WTC11 (cell line): ENCODE results near the gene GHR. TPM values are rescaled to one million over a fixed set of nuclear protein-coding genes. Genes with fewer than 3 reads are reported as not detected.

ENCODE experiments used
- ATAC-seq: fragments of 200-7000 bp; cut with Tn5 transposase; 2 replicates; pipeline ENCODE4 v1.10.0; 2021; ENCODE audit warnings: mild to moderate bottlenecking, moderate library complexity
- CTCF ChIA-PET: fragments of 300-600 bp; sonication (Branson Sonifier 250); formaldehyde crosslinking; loops from one replicate; lab custom pipeline; 2021; ENCODE audit warnings: antibody characterized with exemption; lab: Charles Lee
- POLR2A ChIA-PET: fragments of 350-600 bp; sonication (Branson Sonifier 250); formaldehyde crosslinking; loops from one replicate; lab custom pipeline; 2021; ENCODE audit warnings: antibody characterized with exemption; lab: Charles Lee
- DNase-seq: peaks from one replicate; pipeline ENCODE4 v3.0.0; 2021; ENCODE audit warnings: low spot score
- H3K27ac Mint-ChIP-seq: 2 replicates; pipeline ENCODE4 v1.8.0; 2021; ENCODE audit warnings: mixed read lengths
- H3K27me3 Mint-ChIP-seq: 2 replicates; pipeline ENCODE4 v1.8.0; 2021; ENCODE audit warnings: low read depth, mild to moderate bottlenecking, moderate library complexity, mixed read lengths
- H3K36me3 Mint-ChIP-seq: 2 replicates; pipeline ENCODE4 v1.8.0; 2021; ENCODE audit warnings: mixed read lengths
- H3K4me1 Mint-ChIP-seq: 2 replicates; pipeline ENCODE4 v1.8.0; 2022; ENCODE audit warnings: mixed read lengths
- H3K4me3 Mint-ChIP-seq: 2 replicates; pipeline ENCODE4 v1.8.0; 2021; ENCODE audit warnings: mild to moderate bottlenecking, moderate library complexity, mixed read lengths
- H3K9me3 Mint-ChIP-seq: 2 replicates; pipeline ENCODE4 v1.8.0; 2021; ENCODE audit warnings: mixed read lengths
- CREB1 ChIP-seq: sonication (generic); formaldehyde crosslinking; IDR thresholded peaks from 2 replicates; pipeline ENCODE4 v1.8.0; 2023; ENCODE audit warnings: mild to moderate bottlenecking, missing genetic modification reagents
- CREM ChIP-seq: sonication (generic); formaldehyde crosslinking; IDR thresholded peaks from 2 replicates; pipeline ENCODE4 v1.8.1; 2022; ENCODE audit warnings: mild to moderate bottlenecking, missing genetic modification reagents, moderate library complexity
- EMX1 ChIP-seq: fragments of 250-450 bp; sonication (Bioruptor Pico); IDR thresholded peaks from 2 replicates; pipeline ENCODE4 v1.8.0; 2021; ENCODE audit warnings: mild to moderate bottlenecking
- ESRRA ChIP-seq: sonication (generic); formaldehyde crosslinking; IDR thresholded peaks from 2 replicates; pipeline ENCODE4 v1.8.1; 2022; ENCODE audit warnings: mild to moderate bottlenecking, missing genetic modification reagents, borderline replicate concordance
- FOXK1 ChIP-seq: sonication (generic); formaldehyde crosslinking; IDR thresholded peaks from 2 replicates; pipeline ENCODE4 v1.8.0; 2022; ENCODE audit warnings: mild to moderate bottlenecking, moderate library complexity, missing genetic modification reagents
- FOXP1 ChIP-seq: sonication (generic); formaldehyde crosslinking; IDR thresholded peaks from 2 replicates; pipeline ENCODE4 v1.8.0; 2022; ENCODE audit warnings: missing genetic modification reagents, mild to moderate bottlenecking, moderate library complexity, borderline replicate concordance
- IRF1 ChIP-seq: sonication (generic); formaldehyde crosslinking; IDR thresholded peaks from 2 replicates; pipeline ENCODE4 v1.8.0; 2023; ENCODE audit warnings: missing genetic modification reagents
- MAX ChIP-seq: sonication (generic); formaldehyde crosslinking; IDR thresholded peaks from 2 replicates; pipeline ENCODE4 v1.8.0; 2022; ENCODE audit warnings: mild to moderate bottlenecking, missing genetic modification reagents
- RELA ChIP-seq: sonication (generic); formaldehyde crosslinking; IDR thresholded peaks from 2 replicates; pipeline ENCODE4 v1.8.1; 2022; ENCODE audit warnings: missing genetic modification reagents, mild to moderate bottlenecking, borderline replicate concordance
- RORB ChIP-seq: fragments of 250-450 bp; sonication (Bioruptor Pico); IDR thresholded peaks from 2 replicates; pipeline ENCODE4 v1.9.0; 2021; ENCODE audit warnings: mild to moderate bottlenecking
- TCF7 ChIP-seq: sonication (generic); formaldehyde crosslinking; IDR thresholded peaks from 2 replicates; pipeline ENCODE4 v1.8.0; 2022; ENCODE audit warnings: mild to moderate bottlenecking, low read depth, missing genetic modification reagents, moderate library complexity
- TEAD1 ChIP-seq: sonication (generic); formaldehyde crosslinking; IDR thresholded peaks from 2 replicates; pipeline ENCODE4 v1.8.0; 2022; ENCODE audit warnings: mild to moderate bottlenecking, missing genetic modification reagents
- TEAD4 ChIP-seq: sonication (generic); formaldehyde crosslinking; IDR thresholded peaks from 2 replicates; pipeline ENCODE4 v1.8.0; 2022; ENCODE audit warnings: mild to moderate bottlenecking, missing genetic modification reagents
- ZNF121 ChIP-seq: sonication (generic); formaldehyde crosslinking; IDR thresholded peaks from 2 replicates; pipeline ENCODE4 v1.8.0; 2023; ENCODE audit warnings: missing genetic modification reagents
- ZNF263 ChIP-seq: sonication (generic); formaldehyde crosslinking; IDR thresholded peaks from 2 replicates; pipeline ENCODE4 v1.8.1; 2022; ENCODE audit warnings: low read depth, mild to moderate bottlenecking, moderate library complexity, missing genetic modification reagents
- ZNF317 ChIP-seq: sonication (generic); formaldehyde crosslinking; IDR thresholded peaks from 2 replicates; pipeline ENCODE4 v1.8.1; 2023; ENCODE audit warnings: low read depth, mild to moderate bottlenecking, moderate library complexity, missing genetic modification reagents, borderline replicate concordance
- ZNF396 ChIP-seq: fragments of 250-450 bp; sonication (Bioruptor Pico); IDR thresholded peaks from 2 replicates; pipeline ENCODE4 v1.8.0; 2021; ENCODE audit warnings: mild to moderate bottlenecking, moderate library complexity, borderline replicate concordance
- ZNF671 ChIP-seq: fragments of 250-450 bp; sonication (Bioruptor Pico); IDR thresholded peaks from 2 replicates; pipeline ENCODE4 v1.8.0; 2021; ENCODE audit warnings: mild to moderate bottlenecking
- total RNA-seq: library from RNA; stranded (reverse); gene quantifications from 3 replicates; pipeline ENCODE4 v1.2.3, GENCODE V29; 2021
- TF ChIP-seq, protein P1 (sequence below): fragments of 200-600 bp; IDR thresholded peaks from 2 replicates; pipeline ENCODE4 v1.8.0; 2022; ENCODE audit warnings: antibody characterized with exemption
- TF ChIP-seq, protein P2 (sequence below): sonication (generic); formaldehyde crosslinking; IDR thresholded peaks from 2 replicates; pipeline ENCODE4 v1.8.1; 2023; ENCODE audit warnings: mild to moderate bottlenecking, missing genetic modification reagents
- TF ChIP-seq, protein P3 (sequence below): sonication (generic); formaldehyde crosslinking; IDR thresholded peaks from 2 replicates; pipeline ENCODE4 v1.8.1; 2022; ENCODE audit warnings: mild to moderate bottlenecking, missing genetic modification reagents, moderate library complexity, borderline replicate concordance
- TF ChIP-seq, protein P4 (sequence below): sonication (generic); formaldehyde crosslinking; IDR thresholded peaks from 2 replicates; pipeline ENCODE4 v1.8.1; 2022; ENCODE audit warnings: low read depth, missing genetic modification reagents, borderline replicate concordance
- TF ChIP-seq, protein P5 (sequence below): sonication (generic); formaldehyde crosslinking; IDR thresholded peaks from 2 replicates; pipeline ENCODE4 v1.8.0; 2022; ENCODE audit warnings: mild to moderate bottlenecking, missing genetic modification reagents

The GHR gene
- total RNA-seq, 1 experiment from 2014 or later = 0.57 TPM

GRCh38 chr5:42583322-42583721 is 160.1 kb downstream of the GHR start:
- peaks cover 2% of the 10 kb centered on the region for H3K36me3 Mint-ChIP-seq
- POLR2A ChIA-PET = no interaction called here
- peaks cover 4% of the 10 kb centered on the region for H3K4me1 Mint-ChIP-seq
- no peak overlapping the region for H3K27ac Mint-ChIP-seq
- no peaks in the 10 kb centered on the region for H3K27me3 Mint-ChIP-seq
- ATAC-seq = peak; percentile 88
- TF ChIP-seq, protein P1, sequence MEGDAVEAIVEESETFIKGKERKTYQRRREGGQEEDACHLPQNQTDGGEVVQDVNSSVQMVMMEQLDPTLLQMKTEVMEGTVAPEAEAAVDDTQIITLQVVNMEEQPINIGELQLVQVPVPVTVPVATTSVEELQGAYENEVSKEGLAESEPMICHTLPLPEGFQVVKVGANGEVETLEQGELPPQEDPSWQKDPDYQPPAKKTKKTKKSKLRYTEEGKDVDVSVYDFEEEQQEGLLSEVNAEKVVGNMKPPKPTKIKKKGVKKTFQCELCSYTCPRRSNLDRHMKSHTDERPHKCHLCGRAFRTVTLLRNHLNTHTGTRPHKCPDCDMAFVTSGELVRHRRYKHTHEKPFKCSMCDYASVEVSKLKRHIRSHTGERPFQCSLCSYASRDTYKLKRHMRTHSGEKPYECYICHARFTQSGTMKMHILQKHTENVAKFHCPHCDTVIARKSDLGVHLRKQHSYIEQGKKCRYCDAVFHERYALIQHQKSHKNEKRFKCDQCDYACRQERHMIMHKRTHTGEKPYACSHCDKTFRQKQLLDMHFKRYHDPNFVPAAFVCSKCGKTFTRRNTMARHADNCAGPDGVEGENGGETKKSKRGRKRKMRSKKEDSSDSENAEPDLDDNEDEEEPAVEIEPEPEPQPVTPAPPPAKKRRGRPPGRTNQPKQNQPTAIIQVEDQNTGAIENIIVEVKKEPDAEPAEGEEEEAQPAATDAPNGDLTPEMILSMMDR = peak; percentile 61
- TF ChIP-seq RORB (CRISPR knock-in tag) (no peak), ZNF396 (CRISPR knock-in tag) (no peak), ZNF671 (no peak), RELA (CRISPR knock-in tag) (no peak), ESRRA (CRISPR knock-in tag) (no peak), ZNF121 (CRISPR knock-in tag) (peak; percentile 81), TEAD1 (no peak)
- TF ChIP-seq, protein P2, sequence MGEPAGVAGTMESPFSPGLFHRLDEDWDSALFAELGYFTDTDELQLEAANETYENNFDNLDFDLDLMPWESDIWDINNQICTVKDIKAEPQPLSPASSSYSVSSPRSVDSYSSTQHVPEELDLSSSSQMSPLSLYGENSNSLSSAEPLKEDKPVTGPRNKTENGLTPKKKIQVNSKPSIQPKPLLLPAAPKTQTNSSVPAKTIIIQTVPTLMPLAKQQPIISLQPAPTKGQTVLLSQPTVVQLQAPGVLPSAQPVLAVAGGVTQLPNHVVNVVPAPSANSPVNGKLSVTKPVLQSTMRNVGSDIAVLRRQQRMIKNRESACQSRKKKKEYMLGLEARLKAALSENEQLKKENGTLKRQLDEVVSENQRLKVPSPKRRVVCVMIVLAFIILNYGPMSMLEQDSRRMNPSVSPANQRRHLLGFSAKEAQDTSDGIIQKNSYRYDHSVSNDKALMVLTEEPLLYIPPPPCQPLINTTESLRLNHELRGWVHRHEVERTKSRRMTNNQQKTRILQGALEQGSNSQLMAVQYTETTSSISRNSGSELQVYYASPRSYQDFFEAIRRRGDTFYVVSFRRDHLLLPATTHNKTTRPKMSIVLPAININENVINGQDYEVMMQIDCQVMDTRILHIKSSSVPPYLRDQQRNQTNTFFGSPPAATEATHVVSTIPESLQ = no peak
- TF ChIP-seq, all 79 proteins: peak for 2
- Mint-ChIP-seq H3K4me3 (no peak overlapping the region), H3K9me3 (no peaks in the 10 kb centered on the region)
- CTCF ChIA-PET = interaction anchor here (0.6 to 3.4 kb wide), 34 partner anchors 8 to 825 kb away, joined by 3 to 45 read pairs (median 4); partner anchors contain the start of genes GHR, RIMOC1 and SELENOP
- peak; percentile 58 for DNase-seq

GRCh38 chr5:42586625-42587024 is 163.4 kb downstream of the GHR start:
- Mint-ChIP-seq H3K27me3 (no peaks in the 10 kb centered on the region), H3K9me3 (no peaks in the 10 kb centered on the region), H3K27ac (no peak overlapping the region), H3K36me3 (peaks cover 2% of the 10 kb centered on the region), H3K4me3 (no peak overlapping the region), H3K4me1 (peaks cover 4% of the 10 kb centered on the region)
- DNase-seq (no peak), ATAC-seq (no peak)
- ChIA-PET CTCF (no interaction called here), POLR2A (no interaction called here)
- no peak for TF ChIP-seq CREB1 (CRISPR knock-in tag)
- TF ChIP-seq FOXK1 (CRISPR knock-in tag) = no peak
- no peak for TF ChIP-seq ZNF263
- TF ChIP-seq, protein P3, sequence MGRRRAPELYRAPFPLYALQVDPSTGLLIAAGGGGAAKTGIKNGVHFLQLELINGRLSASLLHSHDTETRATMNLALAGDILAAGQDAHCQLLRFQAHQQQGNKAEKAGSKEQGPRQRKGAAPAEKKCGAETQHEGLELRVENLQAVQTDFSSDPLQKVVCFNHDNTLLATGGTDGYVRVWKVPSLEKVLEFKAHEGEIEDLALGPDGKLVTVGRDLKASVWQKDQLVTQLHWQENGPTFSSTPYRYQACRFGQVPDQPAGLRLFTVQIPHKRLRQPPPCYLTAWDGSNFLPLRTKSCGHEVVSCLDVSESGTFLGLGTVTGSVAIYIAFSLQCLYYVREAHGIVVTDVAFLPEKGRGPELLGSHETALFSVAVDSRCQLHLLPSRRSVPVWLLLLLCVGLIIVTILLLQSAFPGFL = no peak
- no peak for TF ChIP-seq MAX (CRISPR knock-in tag)

DNA sequence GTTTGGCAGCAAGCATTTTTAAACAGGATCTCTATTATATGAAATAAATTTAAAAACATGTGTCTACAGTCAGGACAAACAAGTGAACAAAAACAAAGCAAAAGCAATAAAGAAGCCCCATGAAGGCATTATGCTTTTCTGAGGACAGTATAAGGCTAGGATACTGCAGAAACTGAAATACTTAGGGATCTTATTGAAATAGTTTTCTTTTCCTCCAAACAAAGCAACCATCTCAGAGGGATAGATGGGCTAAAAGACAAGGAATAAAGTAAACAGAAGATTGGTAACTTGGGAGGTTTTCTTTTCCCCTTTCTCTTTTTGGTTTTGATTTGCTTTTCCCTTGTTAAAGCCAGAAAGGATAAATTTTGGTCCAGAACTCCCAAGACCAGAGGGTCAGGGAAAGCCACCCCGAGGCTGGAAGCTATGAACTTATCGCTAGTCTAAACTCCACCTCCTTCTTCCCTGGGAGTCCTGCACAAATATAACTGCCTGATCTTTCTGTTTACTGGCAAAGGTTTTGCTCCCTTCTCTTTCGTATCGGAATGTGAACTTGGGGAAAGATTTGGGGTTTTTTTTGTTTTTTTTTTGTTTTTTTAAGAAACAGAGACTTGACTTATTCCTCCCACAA is 164.0 kb downstream of the GHR start:
- Mint-ChIP-seq H3K4me1 (peaks cover 4% of the 10 kb centered on the region), H3K4me3 (no peak overlapping the region), H3K36me3 (peaks cover 2% of the 10 kb centered on the region), H3K27ac (no peak overlapping the region), H3K9me3 (peaks cover under 1% of the 10 kb centered on the region; the same call in 1 of the 2 replicates), H3K27me3 (no peaks in the 10 kb centered on the region)
- no peak for ATAC-seq
- DNase-seq = no peak
- POLR2A ChIA-PET = no interaction called here
- CTCF ChIA-PET = no interaction called here
- no peak for TF ChIP-seq TEAD4 (CRISPR knock-in tag)
- no peak for TF ChIP-seq EMX1
- TF ChIP-seq ZNF317 (CRISPR knock-in tag) = no peak
- TF ChIP-seq, protein P4, sequence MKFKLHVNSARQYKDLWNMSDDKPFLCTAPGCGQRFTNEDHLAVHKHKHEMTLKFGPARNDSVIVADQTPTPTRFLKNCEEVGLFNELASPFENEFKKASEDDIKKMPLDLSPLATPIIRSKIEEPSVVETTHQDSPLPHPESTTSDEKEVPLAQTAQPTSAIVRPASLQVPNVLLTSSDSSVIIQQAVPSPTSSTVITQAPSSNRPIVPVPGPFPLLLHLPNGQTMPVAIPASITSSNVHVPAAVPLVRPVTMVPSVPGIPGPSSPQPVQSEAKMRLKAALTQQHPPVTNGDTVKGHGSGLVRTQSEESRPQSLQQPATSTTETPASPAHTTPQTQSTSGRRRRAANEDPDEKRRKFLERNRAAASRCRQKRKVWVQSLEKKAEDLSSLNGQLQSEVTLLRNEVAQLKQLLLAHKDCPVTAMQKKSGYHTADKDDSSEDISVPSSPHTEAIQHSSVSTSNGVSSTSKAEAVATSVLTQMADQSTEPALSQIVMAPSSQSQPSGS (CRISPR knock-in tag) = no peak
- no peak for TF ChIP-seq FOXP1 (CRISPR knock-in tag)
- TF ChIP-seq, protein P3 = no peak
- no peak for TF ChIP-seq CREM
- TF ChIP-seq, protein P5, sequence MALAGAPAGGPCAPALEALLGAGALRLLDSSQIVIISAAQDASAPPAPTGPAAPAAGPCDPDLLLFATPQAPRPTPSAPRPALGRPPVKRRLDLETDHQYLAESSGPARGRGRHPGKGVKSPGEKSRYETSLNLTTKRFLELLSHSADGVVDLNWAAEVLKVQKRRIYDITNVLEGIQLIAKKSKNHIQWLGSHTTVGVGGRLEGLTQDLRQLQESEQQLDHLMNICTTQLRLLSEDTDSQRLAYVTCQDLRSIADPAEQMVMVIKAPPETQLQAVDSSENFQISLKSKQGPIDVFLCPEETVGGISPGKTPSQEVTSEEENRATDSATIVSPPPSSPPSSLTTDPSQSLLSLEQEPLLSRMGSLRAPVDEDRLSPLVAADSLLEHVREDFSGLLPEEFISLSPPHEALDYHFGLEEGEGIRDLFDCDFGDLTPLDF (CRISPR knock-in tag) = no peak
- no peak for TF ChIP-seq IRF1 (CRISPR knock-in tag)
- no peak for TF ChIP-seq TCF7
